Renal cortex interstitium (tissue), 11 donors: ENCODE data around the gene EEFSEC. TPM values are rescaled to one million over a fixed set of nuclear protein-coding genes. Genes with fewer than 3 reads are reported as not detected.
A peak's percentile ranks its signal among the peaks of the same experiment; 100 is the strongest.

ENCODE experiments used
- DNase-seq, 11 donors: peaks; one replicate each; pipeline ENCODE4 v3.0.0-alpha.2; 2013; ENCODE audit warnings: low read depth in 9 of 11, low spot score in 4 of 11; ENCODE audit errors: extremely low read depth in 1 of 11
- polyA plus RNA-seq, 3 donors: library from polyadenylated mRNA; unstranded; fragments of 120-200 nt; gene quantifications; one replicate each; pipeline ENCODE4 v1.2.1, GENCODE V29; 2013; ENCODE audit not compliant: insufficient read length in 3 of 3

The EEFSEC gene
- polyA plus RNA-seq, 3 donors, result 19.5 to 26.9 (median 25.5) TPM

DNA sequence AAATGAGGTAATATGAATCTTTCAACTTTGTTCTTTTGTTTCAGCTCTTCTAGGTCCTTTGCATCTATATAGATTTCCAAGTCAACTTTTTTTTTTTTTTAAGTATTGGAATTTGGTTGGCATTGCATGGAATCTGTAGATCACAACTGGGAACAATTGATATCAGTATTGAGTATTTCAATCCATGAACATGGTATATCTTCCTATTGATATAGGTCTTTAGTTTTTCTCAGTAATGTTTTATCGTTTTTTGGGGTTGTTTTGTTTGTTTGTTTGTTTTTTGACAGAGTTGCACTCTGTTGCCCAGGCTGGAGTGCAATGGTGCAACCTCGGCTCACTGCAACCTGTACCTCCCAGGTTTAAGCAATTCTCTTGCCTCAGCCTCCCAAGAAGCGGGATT, 137.2 kb downstream of the EEFSEC start:
- DNase-seq, result no peak

GRCh38 chr3:128293930-128294329, 140.6 kb downstream of the EEFSEC start:
- DNase-seq, result no peak

DNA sequence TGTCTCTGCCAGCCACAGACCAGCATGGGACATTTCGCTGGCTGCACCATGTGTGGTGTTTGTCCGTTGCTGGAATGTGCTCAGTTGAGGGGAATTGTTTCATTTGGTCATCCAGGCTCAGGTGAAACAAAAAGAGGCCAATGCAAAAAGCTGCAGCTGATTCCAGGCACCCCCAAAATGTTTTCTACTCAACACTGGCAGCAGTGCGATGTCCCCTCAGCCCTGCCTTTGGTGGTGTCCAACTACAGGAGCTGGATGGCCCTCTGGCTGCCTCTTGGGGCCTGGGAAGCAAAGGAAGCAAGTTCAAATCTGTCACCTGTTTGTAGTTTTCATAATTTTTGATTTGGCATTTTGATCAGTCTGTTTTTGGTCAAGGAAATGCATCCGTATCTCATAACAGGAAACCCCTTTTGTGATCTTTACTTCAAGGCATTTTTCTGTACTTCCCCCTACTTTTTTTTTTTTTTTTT, 141.8 kb downstream of the EEFSEC start:
- no peak for DNase-seq

DNA sequence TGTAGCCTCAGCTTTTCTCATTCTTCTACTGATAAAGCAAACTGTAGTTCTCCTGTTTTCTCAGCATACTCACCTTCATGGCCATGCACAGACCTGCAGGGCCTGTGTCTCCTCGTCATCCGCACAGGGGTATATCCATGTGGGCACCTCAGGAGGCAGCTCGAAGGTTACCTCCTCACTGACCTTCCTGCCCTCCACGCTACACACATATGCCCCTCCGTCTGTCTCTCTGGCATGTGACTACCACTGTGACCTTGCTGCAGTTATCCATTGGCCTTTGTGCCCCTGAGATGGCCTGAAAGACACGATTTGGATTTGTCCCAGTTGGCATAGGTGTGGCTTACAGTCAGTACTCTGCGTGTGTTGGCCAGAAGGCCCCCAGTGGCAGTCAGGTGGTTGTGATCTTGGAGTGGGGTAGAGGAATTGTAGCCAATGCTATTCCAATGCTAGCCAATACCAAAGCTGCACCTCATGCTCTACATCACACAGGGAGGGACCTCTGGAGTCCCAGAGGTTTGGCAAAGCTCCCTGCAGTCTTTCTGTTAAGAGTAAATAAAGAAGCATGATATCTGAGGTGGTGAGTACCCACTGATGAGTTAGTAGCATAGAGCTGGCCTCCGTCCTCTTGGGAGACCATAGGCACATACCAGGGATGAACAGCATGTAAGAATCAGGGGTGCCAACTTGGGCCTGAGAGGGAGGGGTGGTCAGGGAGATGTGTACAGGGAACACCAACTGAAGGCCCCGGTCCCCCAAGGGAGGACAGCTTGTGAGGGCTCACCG, 143.4 kb downstream of the EEFSEC start:
- no peak for DNase-seq

- no peak for DNase-seq
Observed at GRCh38 chr3:128297401-128298138, 144.3 kb downstream of the EEFSEC start.

- DNase-seq, result no peak
Observed at GRCh38 chr3:128301186-128302023, 148.1 kb downstream of the EEFSEC start.

GRCh38 chr3:128306481-128306880, 153.2 kb downstream of the EEFSEC start:
- no peak for DNase-seq

DNA sequence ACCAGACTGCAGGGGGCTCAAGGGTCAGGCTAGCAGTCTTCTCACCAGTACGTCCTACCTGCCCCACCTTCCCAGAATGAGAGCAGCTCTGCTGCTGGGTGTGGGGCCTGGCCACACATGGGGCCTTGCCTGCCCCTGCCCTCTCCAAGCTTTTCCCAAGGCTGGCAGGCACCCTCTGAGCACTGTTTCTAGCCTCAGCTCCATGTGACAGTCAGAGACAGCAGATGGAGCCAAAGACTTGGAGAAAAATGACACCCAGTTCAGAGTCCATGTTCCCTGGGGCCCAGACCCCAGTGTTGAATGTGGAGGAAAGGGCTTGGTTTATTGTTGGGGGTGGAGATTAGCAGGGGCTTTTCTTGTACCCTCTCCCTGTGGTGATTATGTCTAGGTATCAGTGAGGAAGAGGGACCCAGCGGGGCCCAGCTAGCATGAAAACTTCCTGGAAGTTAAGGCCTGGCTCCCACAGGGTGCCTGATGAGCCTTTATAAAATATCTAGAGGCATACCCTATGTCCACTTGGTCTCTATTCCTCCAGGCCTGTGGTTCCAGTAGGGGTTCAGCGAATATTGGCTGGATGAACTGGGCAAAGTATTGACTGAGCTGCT, 153.8 kb downstream of the EEFSEC start:
- no peak for DNase-seq

DNA sequence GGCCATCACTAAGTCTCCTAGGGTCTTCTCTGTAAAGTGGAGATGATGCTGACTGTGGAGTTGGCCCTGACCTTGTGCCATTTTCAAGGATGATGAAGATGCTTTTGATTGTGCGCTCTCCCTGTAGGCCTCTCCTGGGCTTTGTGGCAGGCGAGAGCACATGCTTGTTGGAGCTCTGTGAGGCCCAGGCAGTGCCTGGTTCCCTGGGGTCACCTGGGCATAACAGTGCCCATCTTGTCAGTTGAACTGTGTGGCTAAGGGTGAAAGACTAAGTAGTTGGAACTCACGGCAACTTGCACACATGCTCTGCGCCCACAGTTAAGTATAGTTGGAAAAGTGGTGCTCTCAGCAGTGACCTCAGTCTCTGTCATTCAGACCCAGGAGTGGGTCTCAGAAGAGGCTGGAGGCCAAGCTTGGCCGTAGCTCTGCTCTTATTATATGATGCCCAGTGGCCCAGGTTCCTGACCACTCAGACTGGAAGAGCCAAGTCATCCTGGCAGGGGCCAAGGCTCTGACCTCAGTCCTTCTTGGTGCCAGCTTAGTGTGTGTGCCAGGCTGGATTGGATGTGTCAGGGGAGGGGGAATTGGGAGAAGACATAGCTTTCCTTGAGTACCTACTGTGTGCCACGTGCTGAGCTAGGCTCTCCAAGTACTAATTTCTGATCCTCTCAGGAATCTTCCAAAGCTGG, 154.6 kb downstream of the EEFSEC start:
- no peak for DNase-seq

- no peak for DNase-seq
Observed at GRCh38 chr3:128309026-128309425, 155.7 kb downstream of the EEFSEC start.

GRCh38 chr3:128310286-128311058, 157.2 kb downstream of the EEFSEC start:
- no peak for DNase-seq

DNA sequence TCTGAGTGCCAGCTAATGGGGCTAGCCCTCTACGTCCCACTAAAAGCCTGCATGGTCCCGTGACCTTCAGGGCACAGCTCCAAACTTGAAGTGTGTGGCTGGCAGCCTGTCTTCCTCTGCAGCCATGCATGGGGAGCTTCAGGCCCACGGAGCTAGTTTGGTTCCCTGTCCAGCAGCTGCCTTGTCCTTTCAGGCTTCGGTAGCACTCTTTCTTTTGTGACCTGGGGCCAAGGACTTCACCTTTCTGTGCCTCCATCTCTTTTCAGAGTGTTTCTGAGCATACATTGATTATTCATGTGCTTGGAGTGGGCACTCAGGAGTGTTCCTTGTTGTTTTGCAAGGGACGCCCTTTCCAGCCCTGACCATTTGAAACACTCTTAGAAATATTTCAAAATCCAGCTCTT, 158.2 kb downstream of the EEFSEC start:
- DNase-seq, result no peak

GRCh38 chr3:128312271-128312670, 159.0 kb downstream of the EEFSEC start:
- no peak for DNase-seq

- DNase-seq, result no peak
Observed at GRCh38 chr3:128313071-128313725, 159.9 kb downstream of the EEFSEC start.

DNA sequence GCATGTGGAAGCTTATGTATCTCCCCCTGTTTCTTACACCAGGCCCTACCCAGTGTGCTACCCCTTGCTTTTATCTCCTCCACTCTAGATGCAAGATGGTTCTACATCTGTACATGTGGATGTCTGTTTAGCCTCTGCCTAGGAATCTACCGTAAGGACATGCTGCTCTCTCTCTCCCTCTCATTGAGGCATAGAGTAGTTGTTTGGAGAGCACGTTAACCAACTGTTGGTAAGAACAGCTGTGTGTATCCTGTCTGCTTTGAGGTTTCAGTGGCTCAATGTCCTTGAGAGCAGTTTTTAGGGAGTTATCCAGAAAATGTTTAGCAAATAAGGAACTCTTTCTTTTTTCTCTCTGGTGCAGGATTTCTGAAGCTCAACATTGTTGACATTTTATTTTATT, 160.7 kb downstream of the EEFSEC start:
- no peak for DNase-seq

- DNase-seq, result no peak
Observed at GRCh38 chr3:128315313-128315712, 162.0 kb downstream of the EEFSEC start.

GRCh38 chr3:128316481-128316891, 163.2 kb downstream of the EEFSEC start:
- DNase-seq, result peak in 3 of 11 donors; percentile 41 to 52 (median 49)
